Erythroblast (primary cell): ENCODE results near the gene TMEM44.

Experiments used
- GATA1 ChIP-seq: IDR thresholded peaks from 2 replicates; pipeline ENCODE4 v1.6.1; 2011; ENCODE audit warnings: low read depth, mild to moderate bottlenecking, control low read depth, low read length, moderate library complexity
- POLR2A ChIP-seq: IDR thresholded peaks from 2 replicates; pipeline ENCODE4 v1.6.1; 2011; ENCODE audit warnings: mild to moderate bottlenecking, low read length

- no peak for TF ChIP-seq POLR2A
- TF ChIP-seq GATA1, result no peak
These were observed 84.6 kb downstream of the TMEM44 start for GRCh38 chr3:194548346-194549321.
